GM21717 (cell line): ENCODE measurements around the gene NOP16.

Experiments used
- ATAC-seq: cut with Tn5 transposase; IDR thresholded peaks from one replicate; pipeline ENCODE4 v1.9.1; 2021; ENCODE audit warnings: mild to moderate bottlenecking, moderate library complexity; ENCODE audit not compliant: unreplicated experiment

NOP16 gene

GRCh38 chr5:176388003-176388443 lies 375 bp downstream of the NOP16 start:
- ATAC-seq = peak; percentile 4

DNA sequence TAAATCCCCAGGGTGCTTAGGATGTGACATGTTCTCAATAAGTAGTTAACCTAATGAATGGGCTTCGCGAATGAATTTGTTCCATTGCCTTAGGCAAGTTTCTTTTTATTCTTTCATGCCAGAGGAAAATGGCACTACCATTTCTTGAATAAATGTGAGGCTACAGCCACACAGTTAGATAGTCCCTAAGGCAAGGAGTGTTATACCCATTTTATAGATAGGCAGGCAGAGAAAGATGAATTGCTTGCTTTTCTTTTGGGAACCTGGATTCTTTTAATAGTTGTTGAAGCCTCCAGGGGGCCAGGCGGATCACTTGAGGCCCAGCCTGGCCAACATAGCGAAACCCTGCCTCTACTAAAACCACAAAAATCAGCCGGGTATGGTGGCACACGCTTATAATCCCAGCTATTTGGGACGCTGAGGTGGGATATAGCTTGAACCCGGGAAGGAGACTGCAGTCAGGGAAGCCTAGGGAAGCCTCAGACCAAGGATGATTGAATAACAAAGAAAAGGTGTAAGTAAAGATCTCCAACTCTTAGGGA lies 943 bp downstream of the NOP16 start:
- ATAC-seq = no peak

- no peak for ATAC-seq
Observed at GRCh38 chr5:176386491-176386890, 1.9 kb downstream of the NOP16 start.

GRCh38 chr5:176384991-176385390 lies 3.4 kb downstream of the NOP16 start:
- no peak for ATAC-seq

DNA sequence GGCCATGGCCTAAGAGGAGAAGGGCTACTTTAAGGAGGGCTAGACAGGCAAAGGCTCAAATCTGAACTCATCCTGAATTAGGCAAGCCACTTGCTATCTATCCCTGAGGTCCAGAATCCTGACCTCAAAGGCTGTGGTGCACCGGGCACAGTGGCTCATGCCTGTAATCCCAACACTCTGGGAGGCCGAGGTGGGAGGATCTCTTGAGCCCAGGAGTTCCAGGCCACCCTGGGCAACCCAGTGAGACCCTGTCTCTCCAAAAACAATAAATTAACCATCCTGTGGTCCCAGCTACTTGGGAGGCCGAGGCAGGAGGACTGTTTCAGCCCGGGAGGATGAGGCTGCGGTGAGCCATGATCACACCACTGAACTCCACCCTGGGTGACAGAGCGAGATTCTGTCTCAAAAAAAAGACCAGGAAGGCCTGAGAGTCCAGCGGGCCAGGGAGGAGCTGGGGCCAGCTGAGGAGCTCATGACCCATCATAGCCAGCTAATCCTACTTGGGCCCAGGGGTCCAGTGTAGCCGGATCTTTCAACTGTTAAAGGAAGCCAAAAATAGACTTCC lies 4.0 kb downstream of the NOP16 start:
- ATAC-seq = no peak

DNA sequence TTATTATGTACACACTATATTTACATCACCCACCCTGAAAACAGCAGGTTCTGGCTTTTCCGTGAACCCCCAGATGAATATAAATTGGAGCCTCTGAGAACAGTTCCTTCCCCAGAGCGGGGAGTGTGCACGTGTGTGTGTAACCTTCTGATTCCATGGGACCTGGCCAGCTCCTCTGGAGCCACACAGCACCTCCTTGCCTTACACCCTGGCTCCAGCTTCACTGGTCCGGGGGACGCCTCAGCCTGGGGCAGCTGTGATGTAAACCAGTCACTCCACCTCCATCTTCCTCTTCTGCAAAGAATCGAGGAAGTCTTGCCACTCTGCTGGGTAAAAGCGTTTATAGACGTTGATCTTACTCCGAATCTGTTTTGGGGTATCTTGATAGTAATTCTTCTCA lies 4.4 kb downstream of the NOP16 start:
- no peak for ATAC-seq

DNA sequence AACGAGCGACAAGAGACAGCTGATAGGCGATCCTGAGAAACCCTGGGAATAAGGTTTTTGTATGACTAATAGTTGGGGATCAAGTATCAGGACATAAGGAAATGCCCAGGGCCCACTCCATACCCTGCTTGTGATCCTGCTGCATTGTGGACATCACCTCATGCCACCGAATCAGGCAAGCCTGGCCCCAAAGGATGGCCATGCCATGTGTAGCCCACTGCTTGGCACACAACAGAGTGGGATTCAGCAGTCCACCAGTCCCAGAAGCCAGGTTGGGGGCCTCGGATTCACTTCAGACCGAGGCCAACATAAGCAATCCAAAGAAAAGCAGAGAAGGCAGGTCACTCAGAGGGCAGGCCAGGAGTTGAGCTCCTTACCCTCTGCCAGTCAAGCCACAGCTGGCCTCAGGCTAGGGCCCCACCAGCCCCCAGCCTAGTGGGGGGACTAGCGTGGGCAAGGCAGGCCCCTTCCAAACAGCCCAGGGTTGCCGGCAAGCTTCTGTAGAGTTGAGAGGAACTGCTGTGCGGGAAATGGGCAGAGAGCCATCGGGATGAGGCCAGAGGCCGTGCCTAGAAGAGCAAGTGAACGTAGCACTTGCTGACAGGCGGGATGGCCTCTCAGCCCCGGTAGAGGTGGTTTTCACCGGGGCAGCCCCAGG lies 5.0 kb downstream of the NOP16 start:
- no peak for ATAC-seq

DNA sequence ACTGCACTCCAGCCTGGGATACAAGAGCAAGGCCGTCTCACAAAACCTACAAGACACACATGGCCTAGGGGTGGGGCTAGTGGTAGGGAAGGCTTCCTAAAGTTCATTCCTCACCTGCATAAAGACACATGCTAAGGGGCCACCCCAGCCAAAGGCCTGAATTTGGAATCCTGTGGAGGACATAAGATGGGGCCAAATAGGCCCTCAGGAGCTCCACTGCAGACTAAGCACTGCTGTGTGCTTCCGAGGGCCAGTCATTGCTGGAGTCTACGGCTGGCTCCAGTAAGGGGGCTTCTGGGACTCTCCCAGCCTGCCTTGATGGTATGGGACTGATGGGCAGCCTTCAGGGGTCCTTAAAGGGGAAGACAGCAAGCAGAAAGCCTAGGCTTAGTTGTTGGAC lies 5.7 kb downstream of the NOP16 start:
- no peak for ATAC-seq

- ATAC-seq = no peak
Observed at GRCh38 chr5:176381979-176382378, 6.4 kb downstream of the NOP16 start.

DNA sequence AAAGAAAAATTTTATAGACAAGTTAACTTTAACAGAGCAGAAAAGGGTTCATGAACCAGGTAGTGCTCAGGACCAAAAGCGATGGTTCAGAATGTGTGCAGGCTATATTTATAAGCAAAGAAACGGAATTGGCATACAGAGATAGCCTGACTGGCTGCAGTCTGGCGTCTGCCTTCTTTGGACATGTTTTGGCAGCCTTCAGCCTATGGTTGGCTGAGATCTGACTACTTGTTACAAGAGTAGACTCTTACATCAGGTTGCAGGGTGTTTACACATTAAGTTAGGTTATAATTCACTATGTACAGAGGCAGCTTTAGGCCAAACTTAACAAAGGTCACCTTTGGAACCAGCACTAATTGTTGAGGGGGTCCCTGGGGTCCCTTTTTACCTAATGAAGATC lies 7.0 kb downstream of the NOP16 start:
- no peak for ATAC-seq

- ATAC-seq = no peak
Observed at GRCh38 chr5:176379881-176380280, 8.5 kb downstream of the NOP16 start.

DNA sequence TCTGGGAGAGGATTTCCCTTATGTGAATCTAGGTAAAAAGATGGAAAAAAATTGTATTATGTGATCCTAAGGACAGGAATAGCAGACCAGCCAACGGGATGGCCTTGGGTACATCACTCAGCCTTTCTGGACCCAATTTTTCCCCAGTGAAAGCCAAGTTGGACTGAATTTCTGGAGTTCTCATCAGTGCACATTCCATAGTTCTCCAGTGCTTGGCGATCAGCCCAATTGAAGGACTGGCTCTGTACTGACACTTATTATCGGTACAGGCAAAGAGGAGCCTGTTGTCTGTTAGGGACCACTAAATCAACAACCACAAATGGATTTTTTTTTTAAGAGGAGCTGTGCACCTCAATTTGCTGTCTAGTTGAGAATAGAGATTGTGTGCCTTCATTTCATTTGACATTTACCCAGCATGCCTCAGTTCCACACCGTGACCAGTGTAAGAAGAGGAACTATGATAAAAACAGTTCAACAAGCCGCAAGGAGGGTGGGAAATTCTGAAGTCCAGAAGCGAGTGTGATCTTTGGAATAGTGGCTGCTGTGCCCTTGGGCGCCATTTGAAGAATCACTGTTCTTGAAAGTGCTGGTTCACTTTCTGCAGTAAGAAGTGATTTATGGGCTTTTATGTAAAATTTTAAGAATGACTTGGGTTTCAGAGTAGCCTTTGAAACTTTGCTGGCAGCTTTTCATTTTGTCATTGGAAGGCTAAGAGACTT lies 15.1 kb downstream of the NOP16 start:
- ATAC-seq = no peak

DNA sequence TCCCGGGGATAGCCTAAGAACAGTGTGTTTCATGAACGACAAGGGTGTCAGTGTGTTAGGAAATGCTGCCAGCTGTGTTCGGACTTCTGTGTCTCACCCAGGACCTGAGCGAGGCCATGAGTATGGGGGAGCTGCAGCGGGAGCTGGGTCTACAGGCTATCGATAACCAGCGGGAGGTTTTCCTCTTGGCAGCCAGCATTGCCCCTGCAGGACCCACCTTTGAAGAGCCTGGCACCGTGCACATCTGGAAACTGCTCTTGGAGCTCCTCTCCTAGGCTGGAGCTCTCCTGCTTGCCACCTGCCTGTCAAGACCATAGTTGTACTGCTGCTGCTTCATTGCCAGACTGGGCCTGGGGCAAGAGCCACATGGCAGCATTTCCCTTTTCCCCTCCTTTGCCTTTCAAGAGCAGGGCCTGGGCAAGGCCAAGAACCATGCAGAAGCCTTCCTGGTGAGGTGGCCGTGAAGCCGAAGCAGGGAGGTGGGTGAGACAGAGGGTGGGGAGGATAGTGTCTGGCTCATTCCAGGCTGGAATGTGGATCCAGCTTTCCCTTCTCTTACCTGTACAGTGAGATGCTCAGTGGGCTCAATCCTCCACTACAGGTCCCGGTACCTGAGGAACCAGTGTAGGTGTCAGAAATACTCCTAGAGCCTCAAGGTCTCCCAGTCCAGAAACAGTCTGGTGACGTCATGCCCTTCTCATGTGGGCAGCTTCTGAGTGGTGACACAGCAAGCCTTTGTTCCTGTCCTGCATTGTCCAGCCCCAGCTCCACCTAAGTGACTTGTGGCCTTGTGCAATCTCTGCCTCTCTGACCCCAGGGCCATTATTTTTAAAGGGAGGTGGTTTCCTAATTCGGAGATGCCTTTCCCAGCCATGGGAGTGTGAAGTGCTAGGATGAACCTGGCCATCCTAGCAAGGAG lies 16.5 kb downstream of the NOP16 start:
- no peak for ATAC-seq

DNA sequence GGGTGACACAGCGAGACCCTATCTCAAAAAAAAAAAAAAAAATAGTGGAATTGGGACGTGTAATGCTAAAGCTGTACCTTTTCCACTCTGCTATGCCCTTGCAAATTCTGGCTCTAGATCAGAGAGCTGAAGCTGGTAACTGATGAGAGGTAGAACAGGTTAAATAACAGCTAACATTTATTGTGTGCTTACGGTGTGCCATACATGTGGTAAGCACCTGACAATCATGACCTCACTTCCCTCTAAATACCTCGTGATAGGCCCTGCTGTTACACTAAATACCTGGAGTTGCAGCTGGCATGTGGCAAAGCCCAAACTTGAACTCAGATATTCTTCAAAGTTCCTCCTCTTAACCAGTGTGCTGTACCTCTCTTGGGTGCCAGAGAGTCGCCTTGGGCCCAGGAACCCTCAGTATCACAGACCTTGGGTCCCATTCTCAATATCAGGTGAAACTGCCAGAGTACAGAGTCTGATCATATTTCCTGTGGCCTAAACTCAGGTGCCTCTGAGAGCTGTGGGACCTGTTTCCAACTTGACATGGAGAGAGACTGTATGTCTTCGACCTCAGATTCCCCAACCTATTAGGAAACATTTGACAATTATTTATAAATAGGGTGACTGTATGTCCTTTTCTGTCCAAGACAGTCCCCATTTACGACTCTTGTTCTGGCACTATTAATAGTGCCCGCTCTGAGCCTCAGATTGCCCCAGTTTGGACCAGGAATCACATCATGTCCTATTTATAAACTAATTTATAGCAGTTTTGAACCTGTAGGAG lies 18.3 kb downstream of the NOP16 start:
- ATAC-seq = no peak

DNA sequence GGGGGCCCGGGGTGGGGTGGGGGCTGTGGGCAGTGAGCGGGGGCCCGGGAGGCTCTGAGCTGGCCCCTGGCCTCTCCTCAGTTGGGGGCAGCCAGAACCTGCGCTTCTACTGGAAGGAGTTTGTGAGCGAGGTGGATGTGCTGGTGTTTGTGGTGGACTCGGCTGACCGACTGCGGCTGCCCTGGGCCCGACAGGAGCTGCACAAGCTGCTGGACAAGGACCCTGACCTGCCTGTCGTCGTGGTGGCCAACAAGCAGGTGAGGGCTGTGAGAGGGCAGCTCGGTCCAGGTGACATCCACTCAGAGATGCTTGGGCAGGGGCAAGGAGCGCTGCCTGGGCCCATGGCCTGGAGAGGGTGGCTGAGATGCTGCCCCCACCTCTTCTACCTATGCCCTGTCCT lies 19.7 kb downstream of the NOP16 start:
- ATAC-seq = no peak

- no peak for ATAC-seq
Observed at GRCh38 chr5:176366232-176366894, 22.0 kb downstream of the NOP16 start.

- ATAC-seq = peak; percentile 28
Observed at GRCh38 chr5:176365351-176366231, 22.8 kb downstream of the NOP16 start, which contains the start of gene ARL10. Gene ARL10 (plus strand): TSS chr5:176365487. CDS start chr5:176365564, 77 bp downstream.

GRCh38 chr5:176364765-176365350 lies 23.5 kb downstream of the NOP16 start:
- no peak for ATAC-seq

- no peak for ATAC-seq
Observed at GRCh38 chr5:176362233-176362490, 26.2 kb downstream of the NOP16 start.
